ENCODE measurements around the gene TCF3.

GRCh38 chr19:1646659-1647453 is 5.6 kb downstream of the TCF3 start:
- TF ChIP-seq CTCF (IDR thresholded peaks at IDR 0.05) (no peak), POLR2A (IDR thresholded peaks at IDR 0.05) (no peak)

Measured in tibial nerve (tissue), 3 donors.